Cerebellar nuclear complex (tissue), 1 donor: Measurements from ENCODE around the gene SH2D4B.

Source experiments
- DNase-seq, 2 experiments: peaks; one replicate each; lab custom pipeline; 2025; lab: John Stamatoyannopoulos, UW

SH2D4B gene

DNA sequence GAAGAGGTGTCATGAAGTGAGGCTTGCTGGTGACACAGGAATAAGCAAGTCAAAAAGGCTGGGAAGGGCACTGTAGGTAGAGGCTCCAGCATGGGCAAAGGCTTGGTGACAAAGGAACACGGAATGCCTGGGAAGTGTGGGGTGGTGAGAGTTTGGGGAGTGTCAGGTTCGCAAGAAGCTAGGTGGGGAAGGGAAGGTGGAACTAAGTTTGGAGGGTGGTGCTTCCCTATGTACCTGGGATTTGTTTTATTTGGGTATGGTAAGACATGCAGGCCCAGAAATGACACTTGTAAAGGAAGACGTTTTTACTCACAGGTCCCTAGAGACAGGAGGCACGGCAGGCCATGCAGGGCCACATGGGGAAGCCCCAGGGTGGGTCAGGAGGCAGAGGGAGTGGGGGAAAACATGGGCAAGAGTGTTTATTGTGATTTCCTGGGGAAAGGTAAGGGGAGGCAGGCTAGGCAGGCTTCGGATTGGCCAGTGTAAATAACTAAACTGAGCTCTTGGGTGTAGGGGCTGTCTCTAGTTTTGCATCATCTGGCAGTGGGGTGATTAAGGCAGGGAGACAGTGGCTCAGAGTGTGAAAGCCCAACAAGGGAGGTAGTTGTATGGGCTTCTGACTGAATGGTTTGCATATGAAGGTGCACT is 52.1 kb downstream of the SH2D4B start:
- no peak for DNase-seq

DNA sequence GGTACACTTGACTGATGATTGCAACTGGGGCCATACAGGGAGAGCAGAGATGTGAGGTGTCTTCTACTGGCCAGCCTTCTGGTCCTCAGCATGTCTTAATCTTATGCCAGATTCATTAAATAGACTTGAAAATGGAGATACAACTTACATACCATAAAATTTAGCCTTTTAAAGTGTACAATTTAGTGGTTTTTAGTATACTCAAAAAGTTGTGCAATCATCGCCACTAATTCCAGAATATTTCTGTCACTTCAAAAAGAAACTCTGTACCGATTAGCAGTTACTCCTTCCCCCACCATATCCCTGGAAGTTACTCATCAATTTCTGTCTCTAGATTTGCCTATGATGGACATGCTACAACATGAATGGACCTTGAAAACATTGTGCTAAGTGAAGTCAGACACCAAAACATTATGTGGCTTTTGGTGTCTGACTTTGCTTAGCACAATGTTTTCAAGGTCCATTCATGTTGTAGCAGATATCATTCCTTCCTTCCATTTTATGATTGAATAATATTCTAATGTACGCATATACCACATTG is 53.0 kb downstream of the SH2D4B start:
- DNase-seq = no peak

DNA sequence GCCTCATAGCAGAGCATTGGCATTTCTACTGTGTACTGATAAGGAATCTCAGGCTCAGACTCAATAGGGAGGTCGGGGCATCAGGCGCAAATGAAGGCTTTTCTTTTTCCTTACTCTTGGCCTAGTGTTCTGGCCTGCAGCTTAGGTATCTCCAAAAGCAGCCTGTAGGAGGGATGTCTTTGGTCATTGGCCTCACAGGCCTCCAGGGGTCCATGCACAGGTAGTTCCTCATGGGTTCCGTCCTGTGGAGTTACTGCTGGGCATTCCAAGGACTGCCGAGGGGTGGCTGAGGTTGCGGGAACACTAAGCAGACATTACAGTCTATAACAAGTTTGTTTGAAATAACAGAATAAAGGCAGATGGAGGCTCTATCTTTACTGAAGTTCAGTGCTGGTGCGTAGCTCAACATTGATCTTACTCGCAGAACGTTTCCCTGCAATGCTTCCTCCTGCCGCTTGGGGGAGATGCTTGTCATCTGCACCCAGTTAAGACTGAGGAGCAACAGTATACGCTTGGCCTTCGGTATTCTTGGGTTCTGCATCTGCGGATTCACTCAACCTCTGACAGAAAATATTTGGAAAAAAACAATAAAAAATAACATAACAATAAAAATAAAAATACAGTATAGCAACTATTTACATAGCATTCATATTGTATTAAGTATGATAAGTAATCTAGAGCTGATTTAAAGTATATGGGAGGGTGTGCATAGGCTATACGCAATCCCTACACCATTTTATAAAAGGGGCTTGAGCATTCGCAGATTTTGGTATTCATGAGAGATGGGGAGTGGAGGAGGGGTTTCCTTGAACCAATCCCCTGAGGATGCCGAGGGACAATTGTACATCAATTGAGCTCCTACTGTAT is 58.9 kb downstream of the SH2D4B start:
- DNase-seq = no peak

DNA sequence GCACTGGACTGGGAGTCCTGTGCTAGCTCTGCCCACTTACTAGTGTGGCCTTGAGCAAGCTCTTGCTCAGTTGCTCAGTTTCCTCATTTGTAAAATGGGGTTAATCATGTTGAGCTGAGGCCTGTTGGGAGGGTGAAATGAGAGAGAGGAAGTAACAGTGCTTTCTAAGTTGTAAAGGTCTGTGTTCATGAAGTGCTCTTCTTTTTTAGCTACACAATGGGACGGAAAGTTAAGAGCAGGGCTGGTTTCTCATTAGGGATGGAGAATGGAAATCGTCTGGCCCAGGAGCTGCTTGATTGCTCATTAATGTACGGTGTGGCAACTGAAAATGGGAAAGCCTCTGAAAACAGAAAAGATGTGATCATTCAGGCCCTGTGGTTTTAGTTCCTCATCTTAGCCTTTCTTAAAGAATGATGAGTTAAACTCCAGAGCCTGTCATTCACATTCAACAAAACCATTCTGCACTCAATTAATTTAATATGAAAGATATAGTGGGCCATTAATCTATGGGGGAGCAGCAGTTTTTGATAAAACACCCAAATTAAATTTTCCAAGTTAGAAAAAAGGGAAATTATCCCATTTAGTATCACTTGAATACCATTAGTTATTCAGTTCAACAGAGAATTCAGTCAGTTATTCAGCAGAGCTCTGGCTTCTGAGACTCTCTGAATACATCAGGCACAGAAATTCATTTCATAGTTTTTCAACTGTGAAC is 60.5 kb downstream of the SH2D4B start:
- DNase-seq = no peak

DNA sequence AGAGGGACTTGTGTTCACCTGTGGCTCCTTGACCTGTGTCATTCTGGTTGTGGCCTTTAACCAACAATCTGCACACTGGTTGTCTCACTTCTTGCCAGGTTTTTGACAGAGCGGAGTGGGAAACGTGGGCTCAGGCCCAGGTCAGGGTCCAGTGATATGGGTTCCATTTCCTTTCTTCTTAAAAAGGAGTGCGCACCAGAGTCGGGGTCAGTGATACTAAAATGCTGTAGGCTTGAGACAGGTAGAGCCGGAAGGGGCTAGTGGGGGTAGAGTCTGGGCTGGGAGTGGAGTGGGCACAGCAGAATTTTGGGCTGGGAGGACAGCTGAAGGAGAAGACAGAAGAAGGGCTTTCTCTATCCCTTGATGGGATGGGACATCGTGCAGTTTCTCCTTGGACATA is 61.2 kb downstream of the SH2D4B start:
- no peak for DNase-seq

DNA sequence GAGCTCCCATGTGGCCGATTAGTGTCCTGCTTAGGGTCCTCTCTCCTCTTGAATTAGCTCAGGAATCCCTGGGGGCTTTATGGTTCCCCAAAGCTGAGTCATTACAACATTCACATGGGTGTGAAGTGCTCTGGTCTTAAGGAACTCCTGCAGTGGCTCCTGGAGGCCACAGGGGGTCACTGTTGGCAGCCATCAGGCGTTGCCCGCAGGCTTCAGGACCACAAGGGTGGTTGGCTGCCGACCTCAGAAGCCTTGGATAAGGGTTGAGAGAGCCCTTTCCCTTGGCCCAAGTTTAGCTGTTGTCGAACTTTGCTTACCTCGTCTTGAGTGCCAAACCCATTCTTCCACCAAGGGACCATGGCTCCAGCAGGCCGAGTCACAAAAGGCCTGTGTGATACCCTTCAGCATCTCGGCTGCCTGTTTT is 61.7 kb downstream of the SH2D4B start:
- no peak for DNase-seq

DNA sequence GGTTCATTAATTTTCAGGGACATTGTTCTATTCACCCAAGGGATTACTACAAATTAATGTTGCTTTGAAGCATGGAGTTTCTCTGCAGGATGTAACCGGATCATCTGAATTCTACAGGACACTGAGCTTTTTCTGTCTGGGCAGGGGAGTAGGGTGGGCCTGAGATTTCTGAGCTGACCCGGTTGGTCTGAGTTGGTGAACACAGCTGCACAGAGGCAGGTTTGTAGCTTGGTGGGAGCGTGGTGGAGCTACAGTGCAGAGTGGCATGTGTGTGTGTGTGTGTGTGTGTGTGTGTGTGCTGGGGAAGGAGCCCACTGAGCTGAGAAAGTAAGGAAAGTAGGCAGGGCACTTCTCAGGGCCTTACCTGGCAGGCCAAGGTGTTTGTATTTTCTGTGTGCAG is 62.6 kb downstream of the SH2D4B start:
- no peak for DNase-seq

DNA sequence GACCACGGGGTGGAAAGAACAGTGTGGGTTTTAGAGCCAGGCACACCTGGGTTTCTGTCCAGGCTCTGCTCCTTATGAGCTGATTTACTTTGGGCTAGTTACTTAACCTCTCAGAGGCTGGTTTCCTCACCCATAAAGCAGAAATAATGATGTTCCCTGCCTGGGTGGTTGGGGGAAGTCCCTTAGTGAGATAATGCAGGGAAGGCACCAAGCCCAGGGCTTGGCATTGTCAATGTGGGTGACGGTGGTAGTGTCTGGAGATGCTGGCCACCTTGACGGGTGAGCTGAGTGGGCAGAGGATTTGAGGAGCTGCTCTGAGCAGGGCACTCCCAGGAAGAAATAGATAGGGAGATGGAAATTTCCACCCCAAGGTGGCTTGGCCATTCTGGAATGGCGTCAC is 65.2 kb downstream of the SH2D4B start:
- no peak for DNase-seq

- no peak for DNase-seq
Observed at GRCh38 chr10:80603516-80603915, 65.8 kb downstream of the SH2D4B start.

DNA sequence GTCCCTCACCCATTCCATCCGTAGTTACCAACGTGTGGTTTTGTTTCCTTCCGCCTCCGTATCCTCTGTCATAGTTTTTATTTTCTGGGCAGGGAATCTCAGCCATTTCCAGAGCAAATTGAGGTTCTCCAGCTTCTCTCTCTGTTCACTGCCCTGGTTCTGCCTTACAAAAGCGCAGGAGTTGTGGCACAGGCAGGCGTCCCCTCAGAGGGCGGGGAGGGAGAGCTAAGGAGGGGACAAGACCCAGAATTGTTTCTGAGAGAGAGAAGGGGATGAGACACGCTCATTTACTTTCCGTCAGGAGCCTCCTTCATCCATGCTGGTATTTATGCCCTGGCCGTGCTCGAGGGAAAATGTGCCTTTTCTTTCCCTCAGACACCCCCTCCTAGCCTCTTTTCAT is 71.0 kb downstream of the SH2D4B start:
- DNase-seq = no peak

- DNase-seq = no peak
Observed at GRCh38 chr10:80609331-80609730, 71.6 kb downstream of the SH2D4B start.

- no peak for DNase-seq
Observed at GRCh38 chr10:80611481-80612185, 73.9 kb downstream of the SH2D4B start.

GRCh38 chr10:80612261-80612660 is 74.6 kb downstream of the SH2D4B start:
- DNase-seq = no peak

DNA sequence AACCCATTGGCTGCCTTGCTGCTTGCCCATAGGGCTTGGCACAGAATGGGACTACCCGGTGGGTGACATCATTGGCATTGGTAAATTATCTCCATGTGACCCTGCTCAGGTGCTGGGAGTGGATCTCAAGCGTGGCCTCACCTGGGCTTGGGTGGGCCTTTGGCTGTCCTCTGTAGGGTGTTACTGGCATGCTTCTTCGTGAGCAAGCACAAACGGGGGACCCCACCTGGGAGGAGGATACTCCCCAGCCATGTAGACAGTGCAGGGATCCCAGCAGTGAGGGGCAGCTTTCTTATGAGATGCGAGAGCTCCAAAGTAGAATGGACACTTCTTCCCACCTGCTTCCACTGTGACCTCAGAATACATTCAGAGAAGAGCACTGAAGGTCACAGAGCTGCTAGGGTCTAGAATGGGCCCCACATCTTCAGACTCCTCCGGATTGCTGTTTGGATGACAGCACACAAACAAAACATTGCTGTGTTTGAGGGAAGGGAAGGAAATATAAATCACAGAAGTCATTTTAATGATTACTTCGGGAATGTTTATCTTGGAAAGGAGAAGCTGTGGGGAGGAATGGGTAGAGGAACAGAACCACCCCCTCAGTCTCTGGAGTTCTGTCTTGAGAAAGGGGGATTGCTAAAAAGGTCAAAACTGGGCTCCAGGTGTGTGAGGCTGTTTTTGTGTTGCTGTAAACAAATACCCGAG is 75.9 kb downstream of the SH2D4B start:
- no peak for DNase-seq

DNA sequence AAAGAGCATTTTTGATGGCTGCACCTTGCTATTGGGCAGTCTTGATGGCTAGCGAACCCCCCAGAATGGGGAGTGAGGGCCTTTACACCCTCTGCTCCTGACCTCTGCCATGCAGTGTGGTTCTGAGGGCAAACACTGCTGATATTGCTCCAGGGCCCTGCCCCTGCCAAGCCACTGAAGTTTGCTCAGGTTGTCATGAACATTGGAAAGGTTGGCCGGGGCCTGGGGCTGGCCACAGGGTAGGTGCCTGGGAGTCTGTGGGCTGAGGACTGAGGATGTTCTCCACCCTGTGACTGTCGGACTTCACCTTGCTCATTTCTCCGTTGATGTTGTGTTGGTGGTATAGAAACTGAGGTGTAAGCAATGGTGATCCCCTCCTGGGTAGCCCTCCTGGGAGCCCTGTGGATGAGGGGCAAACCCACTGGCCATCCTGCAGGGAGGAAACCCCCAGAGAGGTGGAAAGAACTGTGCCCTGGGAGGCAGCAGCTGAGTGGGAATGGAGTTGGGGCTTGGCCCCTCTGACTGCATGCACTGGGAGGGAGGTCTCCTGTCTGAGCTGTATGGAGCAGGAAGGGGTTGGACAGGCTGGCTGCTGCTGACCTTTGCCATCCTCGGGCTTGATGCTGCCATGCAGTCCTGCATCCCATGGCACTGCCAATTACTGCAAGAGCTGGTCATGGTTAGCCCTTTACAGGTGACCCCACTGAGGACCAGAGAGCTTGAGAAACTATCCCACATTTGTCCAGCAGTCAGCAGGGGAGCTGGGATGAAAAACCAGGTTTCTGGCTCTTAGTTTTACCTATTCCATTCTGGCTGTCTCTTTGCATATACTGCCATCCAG is 77.1 kb downstream of the SH2D4B start:
- no peak for DNase-seq

DNA sequence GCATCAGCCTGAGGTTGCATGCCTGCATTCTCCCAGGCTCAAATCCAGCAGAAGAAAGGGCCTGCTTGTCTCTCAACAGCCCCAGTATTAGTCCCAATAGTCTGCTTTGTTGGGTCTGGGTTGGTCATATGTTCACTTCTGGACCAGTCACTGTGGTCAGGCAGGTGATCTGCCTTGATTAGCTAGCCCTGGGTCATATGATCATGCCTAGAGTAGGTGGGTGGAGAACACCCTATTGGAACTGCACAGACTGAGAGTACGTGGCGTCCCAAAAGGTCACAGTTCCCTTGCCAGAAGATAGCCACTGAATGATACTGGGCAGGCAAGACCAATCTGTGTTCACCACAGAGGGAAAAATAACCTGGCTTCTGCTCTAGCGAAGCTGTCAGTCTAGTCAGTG is 80.1 kb downstream of the SH2D4B start:
- no peak for DNase-seq

DNA sequence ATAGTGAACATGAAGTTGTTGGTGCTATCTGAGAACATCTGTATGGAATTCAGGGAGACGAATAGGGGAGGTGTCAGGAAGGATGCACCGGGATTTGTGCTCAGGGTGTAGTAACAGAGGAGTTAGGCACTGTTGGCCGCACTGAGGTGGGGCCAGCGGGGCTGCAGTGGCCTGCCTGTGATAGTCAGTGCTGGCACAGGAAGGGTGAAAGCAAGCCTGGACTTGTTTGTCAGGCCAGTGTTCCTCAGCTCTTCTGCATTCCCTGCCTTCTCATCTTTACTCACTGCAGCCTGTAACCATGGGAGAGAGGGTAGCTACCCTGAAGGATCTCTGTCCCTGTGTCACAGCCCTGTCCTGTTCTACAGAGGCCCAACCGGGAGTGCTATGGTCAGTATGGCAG is 81.3 kb downstream of the SH2D4B start:
- DNase-seq = no peak

GRCh38 chr10:80622153-80622552 is 84.5 kb downstream of the SH2D4B start:
- DNase-seq = no peak

GRCh38 chr10:80630324-80630723 is 92.6 kb downstream of the SH2D4B start:
- DNase-seq = no peak

DNA sequence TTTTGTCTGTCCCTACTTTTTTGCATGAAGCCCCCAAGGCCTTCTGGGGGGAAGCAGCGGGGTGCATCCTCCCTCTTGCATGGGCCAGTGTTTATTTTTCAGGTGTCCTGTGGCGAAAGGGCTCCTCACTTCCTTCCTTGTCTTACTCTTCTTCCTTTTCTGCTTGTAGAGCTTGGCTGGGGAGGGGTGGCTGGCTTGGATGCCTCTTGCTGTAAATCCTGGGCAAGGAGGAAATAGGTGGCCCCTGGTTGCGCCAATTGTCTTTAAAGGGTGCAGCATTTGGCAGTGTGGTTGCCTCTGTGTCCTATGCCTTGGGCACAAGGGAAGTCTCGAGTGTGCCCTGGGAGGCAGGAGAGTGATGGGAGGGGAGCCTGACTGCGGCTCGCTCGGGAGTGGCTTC is 95.0 kb downstream of the SH2D4B start:
- DNase-seq = no peak
